Stimulated activated CD4-positive, alpha-beta T cell treated with anti-CD3 and anti-CD28 coated beads, Interleukin-1b, Interleukin-23, amount 100 ng/mL, for 24 hours (primary cell): ENCODE results near the gene HNRNPC.
"Not testable (repeated sequence)": the region's sequence is repeated elsewhere in the genome, so short reads cannot be mapped to it uniquely, and the experiment has no call there.

Experiments used
- DNase-seq, 4 experiments: peaks; one replicate each; pipeline ENCODE4 v3.0.0-alpha.2; 2020; ENCODE audit warnings: low read depth in 4 of 4, low spot score in 1 of 4

Gene HNRNPC

DNA sequence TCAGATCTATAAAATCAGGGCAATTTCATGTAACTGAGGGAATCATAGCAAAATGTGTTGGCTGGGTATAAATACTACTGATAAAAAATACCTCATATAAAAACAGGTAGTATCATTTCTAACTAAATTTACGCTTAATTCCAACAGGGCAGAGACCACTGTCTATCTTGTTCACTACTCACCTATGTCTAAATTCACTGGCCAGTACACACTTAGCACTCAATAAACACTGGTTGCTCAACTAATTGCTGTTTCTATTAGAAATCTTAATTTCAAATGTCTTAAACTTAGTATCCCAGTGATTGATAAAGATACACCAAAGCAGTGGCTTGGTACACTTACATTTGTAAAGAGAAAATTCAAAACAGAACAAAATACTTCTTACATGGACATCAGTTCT, 55.6 kb downstream of the HNRNPC start:
- DNase-seq: no peak

DNA sequence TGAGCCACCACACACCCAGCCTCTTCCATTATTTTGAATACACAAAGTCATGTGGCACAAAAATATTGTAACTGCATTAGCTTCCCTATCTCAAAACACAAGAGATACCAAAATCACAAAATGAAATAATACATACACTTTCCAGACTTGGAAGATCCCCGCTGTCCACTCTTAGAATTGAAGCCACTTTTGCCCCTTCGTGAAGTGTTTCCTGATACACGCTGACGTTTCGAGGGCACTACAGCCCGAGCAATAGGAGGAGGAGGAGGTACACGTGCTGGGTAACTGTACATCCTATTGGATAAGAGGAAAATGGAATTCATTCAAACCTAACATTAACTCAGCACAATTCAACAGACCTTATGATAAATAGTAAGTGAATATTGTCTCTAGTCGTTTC, 56.4 kb downstream of the HNRNPC start:
- DNase-seq: not testable (repeated sequence)

- no peak for DNase-seq
These were observed 57.7 kb downstream of the HNRNPC start for GRCh38 chr14:21211509-21211908.

GRCh38 chr14:21210023-21210422, 59.2 kb downstream of the HNRNPC start:
- DNase-seq: no peak

GRCh38 chr14:21209185-21209584, 60.1 kb downstream of the HNRNPC start:
- DNase-seq: no peak

DNA sequence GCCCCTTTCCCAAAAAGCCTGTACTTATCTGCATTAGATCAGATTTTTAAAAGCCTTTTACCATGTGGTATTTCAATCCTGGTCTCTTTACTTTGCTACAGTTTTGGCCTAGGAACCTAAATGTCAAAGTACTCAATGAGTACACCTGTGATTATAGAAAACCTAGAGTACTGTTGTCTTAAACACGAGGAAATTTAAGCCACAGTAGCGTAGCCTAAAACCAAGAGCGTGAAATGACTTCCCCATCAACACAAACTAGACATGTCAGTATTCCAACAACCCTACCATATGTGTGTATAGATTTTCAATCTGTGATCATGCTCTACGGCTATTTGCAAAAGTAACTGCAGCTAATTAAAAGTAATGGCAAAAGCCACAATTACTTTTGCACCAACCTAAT, 60.7 kb downstream of the HNRNPC start:
- DNase-seq: no peak

GRCh38 chr14:21206753-21207684, 62.2 kb downstream of the HNRNPC start:
- DNase-seq: no peak

DNA sequence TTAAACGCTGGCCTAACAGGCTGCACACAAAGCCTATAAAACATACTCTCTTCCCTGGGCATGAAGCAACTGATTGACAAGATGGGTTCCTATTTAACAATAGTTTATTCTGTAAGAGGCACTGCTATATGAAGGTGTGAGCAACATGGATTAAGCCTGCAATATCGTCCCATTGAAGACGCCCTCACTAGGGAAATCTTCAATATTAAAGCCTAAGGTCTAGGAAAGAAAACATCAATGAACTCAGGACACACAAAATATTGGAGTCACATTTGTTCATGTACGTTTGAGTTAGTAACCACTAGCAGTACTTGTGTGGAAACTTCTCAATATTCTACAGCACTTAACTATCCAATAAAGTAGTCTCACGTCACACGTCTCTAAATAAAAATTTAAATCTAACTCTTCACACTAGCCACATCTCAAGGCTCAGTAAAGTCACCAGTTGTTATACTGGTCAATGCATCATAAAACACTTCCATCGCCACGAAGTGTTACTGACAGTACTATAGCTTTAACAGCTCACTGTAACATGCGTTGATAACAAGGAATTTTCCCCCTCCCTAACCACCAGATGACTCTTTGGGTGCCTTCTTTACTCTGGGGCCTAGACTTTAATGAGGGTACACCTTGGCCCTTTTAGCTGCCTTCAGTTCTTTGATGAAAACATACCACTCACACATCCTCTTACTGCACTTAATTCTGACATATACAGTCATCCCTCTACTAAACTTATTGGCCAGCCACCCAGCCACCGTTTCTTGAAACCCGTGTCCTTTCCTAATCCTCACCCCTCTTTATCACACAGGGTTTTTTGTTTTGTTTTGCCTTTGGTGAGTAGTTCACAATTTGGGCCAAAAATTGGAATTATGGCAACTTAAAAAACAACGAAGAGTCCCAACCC, 63.3 kb downstream of the HNRNPC start:
- no peak for DNase-seq

- no peak for DNase-seq
These were observed 64.1 kb downstream of the HNRNPC start for GRCh38 chr14:21205026-21205677.

- DNase-seq: no peak
These were observed 64.8 kb downstream of the HNRNPC start for GRCh38 chr14:21204167-21205025.

DNA sequence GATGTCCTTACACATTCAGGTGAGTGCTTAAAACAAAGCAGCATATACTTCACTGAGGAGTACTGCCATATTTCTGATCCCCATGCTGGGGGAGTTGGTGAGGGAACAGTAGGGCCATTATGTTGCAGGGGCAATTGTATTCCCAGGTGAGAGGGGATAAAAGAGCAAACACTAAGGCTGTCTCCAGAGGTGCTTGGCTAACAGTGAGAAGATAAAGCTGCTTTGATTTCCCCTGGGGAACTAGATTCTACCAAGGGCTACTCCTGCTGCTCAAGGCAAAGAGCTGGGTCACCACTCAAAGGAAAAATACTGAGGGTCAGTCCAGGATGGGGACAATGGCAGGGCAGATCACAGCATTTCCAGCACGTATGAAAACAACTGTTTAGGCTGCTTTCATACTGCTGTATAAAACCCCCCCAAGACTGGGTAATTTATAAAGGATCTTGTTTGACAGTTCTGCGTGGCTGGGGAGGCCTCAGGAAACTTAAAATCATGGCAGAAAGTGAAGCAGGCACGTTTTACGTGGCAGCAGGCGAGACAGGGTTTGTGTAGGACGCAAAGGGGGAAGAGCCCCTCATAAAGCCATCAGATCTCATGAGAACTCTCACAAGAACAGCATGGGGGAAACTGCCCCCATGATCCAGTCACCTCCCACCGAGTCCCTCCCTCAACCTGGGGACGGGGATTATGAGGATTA, 65.6 kb downstream of the HNRNPC start:
- DNase-seq: no peak

- no peak for DNase-seq
These were observed 66.5 kb downstream of the HNRNPC start for GRCh38 chr14:21202463-21203358.

DNA sequence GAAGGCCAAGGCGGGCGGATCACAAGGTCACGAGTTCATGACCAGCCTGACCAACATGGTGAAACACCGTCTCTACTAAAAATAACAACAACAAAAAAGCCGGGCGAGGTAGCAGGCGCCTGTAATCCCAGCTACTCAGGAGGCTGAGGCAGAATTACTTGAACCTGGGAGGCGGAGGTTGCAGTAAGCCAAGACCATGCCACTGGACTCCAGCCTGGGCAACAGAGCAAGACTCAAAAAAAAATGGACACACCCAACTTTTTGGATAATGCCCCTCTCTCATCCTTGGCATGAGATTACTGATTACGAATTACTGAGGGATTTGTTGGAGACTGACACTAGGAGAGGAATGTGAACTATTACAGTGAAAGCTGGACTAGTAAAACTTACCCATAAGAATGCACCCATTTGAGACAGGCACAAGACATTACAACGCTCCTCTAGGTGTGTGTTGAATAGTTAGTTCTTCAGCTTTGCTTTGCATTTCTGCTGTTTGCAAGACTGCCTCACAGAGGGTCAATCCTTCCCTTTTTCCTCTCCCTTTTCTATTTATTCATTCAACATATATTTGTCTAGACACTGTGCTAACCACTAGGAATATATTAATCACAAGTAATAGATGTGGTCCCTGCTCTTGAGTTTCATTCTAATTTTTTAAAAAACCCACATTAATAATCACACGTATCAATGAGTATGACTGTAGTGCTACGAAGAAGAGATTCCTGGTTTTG, 67.3 kb downstream of the HNRNPC start:
- no peak for DNase-seq

GRCh38 chr14:21200752-21201461, 68.3 kb downstream of the HNRNPC start:
- DNase-seq: no peak

DNA sequence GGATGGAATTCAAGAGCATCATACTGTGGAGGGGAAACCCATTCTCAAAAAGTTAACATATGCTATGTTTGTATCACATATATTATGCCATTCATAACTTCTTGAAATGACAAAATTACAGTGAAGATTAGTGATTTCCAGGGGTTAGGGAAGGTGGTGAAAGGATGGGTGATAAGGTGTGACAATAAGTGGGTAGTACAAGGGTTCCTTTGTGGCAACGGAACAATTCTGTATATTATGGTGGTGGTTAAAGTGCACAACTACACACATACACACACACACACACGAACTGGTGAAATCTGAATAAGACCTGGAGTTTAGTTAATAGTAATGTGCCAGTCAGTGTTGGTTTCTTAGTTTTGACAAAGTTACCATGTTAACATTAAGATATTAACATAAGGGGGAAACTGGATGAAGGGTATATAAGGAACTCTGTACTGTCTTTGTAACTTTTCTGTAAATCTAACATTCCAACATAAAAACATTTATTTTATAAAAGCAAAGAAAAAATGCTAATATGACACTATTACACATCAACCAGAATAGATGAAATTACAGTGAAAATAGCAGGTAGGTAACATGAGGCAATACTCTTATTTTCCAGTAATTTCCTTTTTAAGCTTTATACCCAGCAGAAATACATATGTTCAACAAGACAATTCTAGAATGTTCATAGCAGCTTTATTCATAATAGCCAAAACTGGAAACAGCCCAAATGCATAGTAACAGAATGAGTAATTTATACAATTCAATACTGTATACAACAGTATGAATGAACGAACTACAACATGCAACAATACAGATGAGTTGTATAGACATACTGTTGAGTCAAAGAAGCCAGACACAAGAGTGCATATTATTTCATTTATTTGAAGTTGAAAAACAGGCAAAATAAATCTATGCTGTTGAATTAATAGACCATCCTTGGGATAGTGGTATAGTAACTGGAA, 69.4 kb downstream of the HNRNPC start:
- DNase-seq: no peak

DNA sequence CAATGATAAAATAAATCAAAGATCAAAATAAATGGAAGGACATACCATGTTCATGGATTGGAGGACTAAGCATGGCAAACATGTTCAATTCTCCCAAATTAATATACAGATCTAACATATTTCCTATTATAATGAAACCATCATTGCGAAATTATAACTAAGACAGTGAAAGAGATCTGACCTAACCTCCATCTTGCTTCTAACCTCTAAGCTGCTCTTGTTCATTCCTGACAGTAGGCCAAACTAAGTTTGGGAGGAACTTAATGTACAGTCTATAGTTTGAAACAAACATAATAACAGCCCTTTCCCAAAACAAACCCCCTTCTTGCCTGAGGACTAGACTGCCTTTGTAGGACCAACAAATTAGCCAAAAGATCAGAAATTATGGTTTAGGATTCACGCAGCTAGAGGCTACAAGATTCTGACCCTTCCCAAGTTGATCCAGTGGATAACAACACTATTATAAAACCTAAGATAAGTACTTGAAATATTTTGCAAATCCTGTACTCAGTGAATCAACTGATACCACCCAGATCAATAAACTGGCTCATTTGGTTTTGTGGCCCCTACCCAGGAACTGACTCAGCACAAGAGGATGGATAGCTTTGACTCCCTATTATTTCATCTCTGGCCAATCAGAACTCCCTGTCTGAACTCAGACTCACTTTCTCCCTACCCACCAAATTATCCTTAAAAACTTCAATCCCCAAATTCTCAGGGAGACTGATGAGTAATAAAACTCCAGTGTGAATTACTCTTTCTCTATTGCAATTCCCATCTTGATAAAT, 71.6 kb downstream of the HNRNPC start:
- no peak for DNase-seq
